WERI-Rb-1 (cell line): ENCODE results near the gene RBMXL3.

ENCODE experiments used
- DNase-seq: peaks from one replicate; pipeline ENCODE4 v3.0.0-alpha.2; 2020
- H3K27ac ChIP-seq: fragments of 250-450 bp; sonication (Bioruptor Pico); 2 replicates; pipeline ENCODE4 v1.5.1; 2020; ENCODE audit warnings: mild to moderate bottlenecking, moderate library complexity
- H3K27me3 ChIP-seq: fragments of 250-450 bp; sonication (Bioruptor Pico); 2 replicates; pipeline ENCODE4 v1.5.1; 2021; ENCODE audit warnings: mild to moderate bottlenecking, low read depth, moderate library complexity; ENCODE audit not compliant: insufficient read depth, severe bottlenecking
- H3K36me3 ChIP-seq: fragments of 250-450 bp; sonication (Bioruptor Pico); 2 replicates; pipeline ENCODE4 v1.5.1; 2020; ENCODE audit warnings: mild to moderate bottlenecking, moderate library complexity
- H3K4me3 ChIP-seq: 2 replicates; pipeline ENCODE4 v1.5.1; 2011; ENCODE audit warnings: low read depth, mild to moderate bottlenecking, control low read depth, low read length
- H3K9me3 ChIP-seq: fragments of 250-450 bp; sonication (Bioruptor Pico); 2 replicates; pipeline ENCODE4 v1.5.1; 2021; ENCODE audit warnings: mild to moderate bottlenecking, moderate library complexity; ENCODE audit not compliant: severe bottlenecking
- CTCF ChIP-seq: IDR thresholded peaks from 2 replicates; pipeline ENCODE4 v1.5.1; 2011; ENCODE audit warnings: low read depth, mild to moderate bottlenecking, control low read depth, inconsistent platforms, low read length

The RBMXL3 gene

GRCh38 chrX:115237056-115237455 is 47.8 kb downstream of the RBMXL3 start:
- no peak overlapping the region for H3K27ac ChIP-seq
- no peaks in the 10 kb centered on the region for H3K9me3 ChIP-seq
- no peaks in the 10 kb centered on the region for H3K36me3 ChIP-seq
- TF ChIP-seq CTCF: no peak
- H3K4me3 ChIP-seq: no peak overlapping the region
- peaks cover 5% of the 10 kb centered on the region for H3K27me3 ChIP-seq
- DNase-seq: no peak
